HepG2 (cell line): ENCODE measurements around the gene CKM. TPM values are rescaled to one million over a fixed set of nuclear protein-coding genes. Genes with fewer than 3 reads are reported as not detected.
A peak's percentile ranks its signal among the peaks of the same experiment; 100 is the strongest.

Source experiments
- ETV5 ChIP-seq: IDR thresholded peaks from 2 replicates; pipeline ENCODE4 v1.6.1; 2018; ENCODE audit warnings: missing biosample characterization, missing genetic modification reagents, inconsistent platforms, borderline replicate concordance
- FUBP1 ChIP-seq: sonication (generic); formaldehyde crosslinking; IDR thresholded peaks from 2 replicates; pipeline ENCODE4 v1.5.1; 2020; ENCODE audit warnings: missing genetic modification reagents, mild to moderate bottlenecking, borderline replicate concordance
- HNRNPK ChIP-seq: fragments of 200-400 bp; formaldehyde crosslinking; IDR thresholded peaks from 2 replicates; pipeline ENCODE4 v1.6.1; 2018; ENCODE audit warnings: low read length, low read depth, moderate library complexity, mild to moderate bottlenecking; ENCODE audit not compliant: poor library complexity, severe bottlenecking
- HNRNPLL ChIP-seq: fragments of 200-400 bp; formaldehyde crosslinking; IDR thresholded peaks from 2 replicates; pipeline ENCODE4 v1.6.1; 2017; ENCODE audit warnings: mild to moderate bottlenecking, low read depth, low read length; ENCODE audit not compliant: poor library complexity, severe bottlenecking
- IRF2 ChIP-seq: IDR thresholded peaks from 2 replicates; pipeline ENCODE4 v1.6.1; 2018; ENCODE audit warnings: missing genetic modification reagents, missing compliant biosample characterization
- JUNB ChIP-seq: sonication (generic); formaldehyde crosslinking; IDR thresholded peaks from 2 replicates; pipeline ENCODE4 v1.8.0; 2022; ENCODE audit warnings: missing genetic modification reagents, mild to moderate bottlenecking, borderline replicate concordance
- MLX ChIP-seq: IDR thresholded peaks from 2 replicates; pipeline ENCODE4 v1.6.1; 2016
- MYC ChIP-seq: sonication (generic); formaldehyde crosslinking; IDR thresholded peaks from 2 replicates; pipeline ENCODE4 v1.9.0; 2021; ENCODE audit warnings: missing genetic modification reagents, borderline replicate concordance
- MYPOP ChIP-seq: sonication (generic); formaldehyde crosslinking; IDR thresholded peaks from 2 replicates; pipeline ENCODE4 v1.8.1; 2023; ENCODE audit warnings: mild to moderate bottlenecking, moderate library complexity, missing genetic modification reagents
- SSRP1 ChIP-seq: IDR thresholded peaks from 2 replicates; pipeline ENCODE4 v1.6.1; 2016; ENCODE audit warnings: control low read depth
- TBL1XR1 ChIP-seq: fragments of 150-350 bp; IDR thresholded peaks from 2 replicates; pipeline ENCODE4 v1.6.1; 2014; ENCODE audit warnings: borderline replicate concordance, low read length; ENCODE audit not compliant: partially characterized antibody
- TBX2 ChIP-seq: sonication (generic); formaldehyde crosslinking; IDR thresholded peaks from 2 replicates; pipeline ENCODE4 v1.5.0; 2020; ENCODE audit warnings: missing genetic modification reagents, mild to moderate bottlenecking, borderline replicate concordance
- TEAD3 ChIP-seq: optimal IDR thresholded peaks from 2 replicates; pipeline ENCODE3; 2016; ENCODE audit warnings: borderline replicate concordance
- THYN1 ChIP-seq: sonication (generic); formaldehyde crosslinking; IDR thresholded peaks from 2 replicates; pipeline ENCODE4 v1.8.1; 2023; ENCODE audit warnings: low read depth, mild to moderate bottlenecking, moderate library complexity, missing genetic modification reagents, borderline replicate concordance
- ZBTB1 ChIP-seq: sonication (generic); formaldehyde crosslinking; IDR thresholded peaks from 2 replicates; pipeline ENCODE4 v1.4.0; 2020; ENCODE audit warnings: missing genetic modification reagents, borderline replicate concordance
- ZFP82 ChIP-seq: sonication (generic); formaldehyde crosslinking; IDR thresholded peaks from 2 replicates; pipeline ENCODE4 v1.5.1; 2020; ENCODE audit warnings: mild to moderate bottlenecking, missing genetic modification reagents, borderline replicate concordance
- ZFP90 ChIP-seq: sonication (generic); formaldehyde crosslinking; IDR thresholded peaks from 2 replicates; pipeline ENCODE4 v1.8.0; 2022; ENCODE audit warnings: missing genetic modification reagents, mild to moderate bottlenecking, inconsistent platforms, borderline replicate concordance
- ZNF232 ChIP-seq: sonication (generic); formaldehyde crosslinking; IDR thresholded peaks from 2 replicates; pipeline ENCODE4 v1.4.0; 2020; ENCODE audit warnings: missing genetic modification reagents, borderline replicate concordance
- ZNF251 ChIP-seq: sonication (generic); formaldehyde crosslinking; IDR thresholded peaks from 2 replicates; pipeline ENCODE4 v1.9.0; 2021; ENCODE audit warnings: mild to moderate bottlenecking, missing genetic modification reagents
- ZNF33A ChIP-seq: sonication (generic); formaldehyde crosslinking; IDR thresholded peaks from 2 replicates; pipeline ENCODE4 v1.5.1; 2020; ENCODE audit warnings: missing genetic modification reagents, mild to moderate bottlenecking, moderate library complexity, borderline replicate concordance
- ZNF484 ChIP-seq: sonication (generic); formaldehyde crosslinking; IDR thresholded peaks from 2 replicates; pipeline ENCODE4 v1.5.1; 2020; ENCODE audit warnings: mild to moderate bottlenecking, low read depth, missing genetic modification reagents, borderline replicate concordance
- ZNF501 ChIP-seq: sonication (generic); formaldehyde crosslinking; IDR thresholded peaks from 2 replicates; pipeline ENCODE4 v1.5.1; 2020; ENCODE audit warnings: mild to moderate bottlenecking, moderate library complexity, missing genetic modification reagents
- ZNF567 ChIP-seq: sonication (generic); formaldehyde crosslinking; IDR thresholded peaks from 2 replicates; pipeline ENCODE4 v1.8.1; 2023; ENCODE audit warnings: mild to moderate bottlenecking, missing genetic modification reagents, borderline replicate concordance
- ZNF569 ChIP-seq: sonication (generic); formaldehyde crosslinking; IDR thresholded peaks from 2 replicates; pipeline ENCODE4 v1.5.0; 2020; ENCODE audit warnings: mild to moderate bottlenecking, missing genetic modification reagents, moderate library complexity, borderline replicate concordance
- ZNF572 ChIP-seq: sonication (generic); formaldehyde crosslinking; IDR thresholded peaks from 2 replicates; pipeline ENCODE4 v1.5.1; 2020; ENCODE audit warnings: mild to moderate bottlenecking, missing genetic modification reagents
- ZNF607 ChIP-seq: sonication (generic); formaldehyde crosslinking; IDR thresholded peaks from 2 replicates; pipeline ENCODE4 v1.5.1; 2020; ENCODE audit warnings: missing genetic modification reagents, mild to moderate bottlenecking, borderline replicate concordance
- ZNF772 ChIP-seq: sonication (generic); formaldehyde crosslinking; IDR thresholded peaks from 2 replicates; pipeline ENCODE4 v1.5.0; 2020; ENCODE audit warnings: mild to moderate bottlenecking, missing genetic modification reagents
- ZNF788 ChIP-seq: sonication (generic); formaldehyde crosslinking; IDR thresholded peaks from 2 replicates; pipeline ENCODE4 v1.5.0; 2020; ENCODE audit warnings: mild to moderate bottlenecking, missing genetic modification reagents, borderline replicate concordance
- polyA plus RNA-seq, 8 experiments: library from polyadenylated mRNA; depleted of rRNA in 3 of 8; stranded (reverse) in 7 of 8; unstranded in 1 of 8; fragments of >200 nt; fragmentation: Illumina TruSeq in 4 of 8; extraction: Trizol in 4 of 8; gene quantifications; 2 replicates each; pipeline versions ENCODE4 v1.2.1 to v1.2.3, GENCODE V29; 2011 to 2016; ENCODE audit warnings: low read depth in 4 of 8, missing spikeins in 1 of 8, mixed read lengths in 1 of 8; ENCODE audit not compliant: insufficient read depth in 1 of 8
- total RNA-seq, 5 experiments: library from RNA; depleted of rRNA; stranded (reverse); fragments of >200 nt; fragmentation: Illumina TruSeq; extraction: Trizol; gene quantifications; 2 replicates each; pipeline ENCODE4 v1.2.3, GENCODE V29; 2016; ENCODE audit warnings: low read depth in 1 of 5

CKM gene
- total and polyA plus RNA-seq, 2 of the 13 experiments (the other 11 are each of a cell fraction or from before 2014, with no cell fraction given) = 0.54 to 0.80 TPM

GRCh38 chr19:45346449-45346848 lies 23.8 kb upstream of the CKM start (continued):
- TF ChIP-seq FUBP1 (CRISPR knock-in tag) = no peak
- no peak for TF ChIP-seq TBX2 (CRISPR knock-in tag)
- TF ChIP-seq TBL1XR1 = no peak
- TF ChIP-seq TEAD3 (CRISPR knock-in tag) = no peak
- TF ChIP-seq ZNF501 (CRISPR knock-in tag) = no peak
- no peak for TF ChIP-seq MLX (CRISPR knock-in tag)
- no peak for TF ChIP-seq MYPOP (CRISPR knock-in tag)
- TF ChIP-seq ZNF567 = no peak
- TF ChIP-seq ZNF33A (CRISPR knock-in tag) = no peak
- TF ChIP-seq ZBTB1 (CRISPR knock-in tag) = no peak
- TF ChIP-seq MYC (CRISPR knock-in tag) = peak; percentile 20; the same call in 1 of the 2 replicates
- no peak for TF ChIP-seq ZNF251 (CRISPR knock-in tag)
- TF ChIP-seq JUNB (CRISPR knock-in tag) = no peak
- TF ChIP-seq ZNF572 (CRISPR knock-in tag) = no peak
- no peak for TF ChIP-seq IRF2
- 0 out of 2 replicates have a peak, but pooled peaks have one; percentile 16 for TF ChIP-seq ETV5 (CRISPR knock-in tag)
- TF ChIP-seq ZNF484 = no peak
- TF ChIP-seq HNRNPK = peak; percentile 41
- no peak for TF ChIP-seq ZNF788 (CRISPR knock-in tag)
- no peak for TF ChIP-seq ZNF772 (CRISPR knock-in tag)
- no peak for TF ChIP-seq ZNF569 (CRISPR knock-in tag)
- no peak for TF ChIP-seq SSRP1 (CRISPR knock-in tag)
- TF ChIP-seq ZFP82 = no peak
- no peak for TF ChIP-seq THYN1 (CRISPR knock-in tag)
- TF ChIP-seq ZFP90 (CRISPR knock-in tag) = no peak
- peak; percentile 46 for TF ChIP-seq HNRNPLL
- no peak for TF ChIP-seq ZNF232
- no peak for TF ChIP-seq ZNF607 (CRISPR knock-in tag)
- TF ChIP-seq, all 625 proteins: peak for 22
